Uterus (tissue), 2 donors: ENCODE results near the gene C12orf54.

Source experiments
- CTCF ChIP-seq, 4 experiments: fragments of 200-600 bp in 2 of 4; fragments of 450-650 bp in 2 of 4; sonication (generic) in 2 of 4; IDR thresholded peaks; one replicate each; pipeline ENCODE4 v1.5.1; 2016 to 2019; ENCODE audit warnings: antibody characterized with exemption in 4 of 4, mild to moderate bottlenecking in 2 of 4, moderate library complexity in 1 of 4
- POLR2A ChIP-seq, 2 donors: fragments of 450-650 bp; IDR thresholded peaks; one replicate each; pipeline ENCODE4 v1.6.1; 2016; ENCODE audit warnings: antibody characterized with exemption in 2 of 2, mild to moderate bottlenecking in 1 of 2, moderate library complexity in 1 of 2

- TF ChIP-seq CTCF (IDR thresholded peaks at IDR 0.05) (no peak), POLR2A (IDR thresholded peaks at IDR 0.05) (no peak)
Observed at GRCh38 chr12:48532601-48533000, 50.3 kb downstream of the C12orf54 start.
